GM18508 (cell line): ENCODE results near the gene CYB5B.

Experiments
- ATAC-seq: cut with Tn5 transposase; IDR thresholded peaks from one replicate; pipeline ENCODE4 v1.9.1; 2021; ENCODE audit warnings: moderate number of reproducible peaks; ENCODE audit not compliant: insufficient read depth, unreplicated experiment

The CYB5B gene

GRCh38 chr16:69482410-69482991 lies 58.1 kb downstream of the CYB5B start:
- ATAC-seq, result no peak

GRCh38 chr16:69483611-69484010 lies 59.2 kb downstream of the CYB5B start:
- ATAC-seq, result no peak

- no peak for ATAC-seq
Observed at GRCh38 chr16:69485361-69485760, 60.9 kb downstream of the CYB5B start.

- no peak for ATAC-seq
Observed at GRCh38 chr16:69485816-69486215, 61.4 kb downstream of the CYB5B start.

- no peak for ATAC-seq
Observed at GRCh38 chr16:69486272-69486671, 61.9 kb downstream of the CYB5B start.

GRCh38 chr16:69486724-69487123 lies 62.3 kb downstream of the CYB5B start:
- ATAC-seq, result no peak

- no peak for ATAC-seq
Observed at GRCh38 chr16:69490707-69491324, 66.4 kb downstream of the CYB5B start.

GRCh38 chr16:69494991-69495392 lies 70.6 kb downstream of the CYB5B start:
- ATAC-seq, result no peak

GRCh38 chr16:69495821-69496220 lies 71.4 kb downstream of the CYB5B start:
- no peak for ATAC-seq

- no peak for ATAC-seq
Observed at GRCh38 chr16:69496376-69496775, 72.0 kb downstream of the CYB5B start.

GRCh38 chr16:69496896-69497295 lies 72.5 kb downstream of the CYB5B start:
- no peak for ATAC-seq

GRCh38 chr16:69497876-69498596 lies 73.6 kb downstream of the CYB5B start:
- no peak for ATAC-seq

GRCh38 chr16:69498926-69499325 lies 74.5 kb downstream of the CYB5B start:
- no peak for ATAC-seq

GRCh38 chr16:69499541-69500230 lies 75.3 kb downstream of the CYB5B start:
- no peak for ATAC-seq

GRCh38 chr16:69500496-69500895 lies 76.1 kb downstream of the CYB5B start:
- ATAC-seq, result no peak

GRCh38 chr16:69501956-69502745 lies 77.7 kb downstream of the CYB5B start:
- ATAC-seq, result no peak

- ATAC-seq, result no peak
Observed at GRCh38 chr16:69503244-69503643, 78.8 kb downstream of the CYB5B start.

- no peak for ATAC-seq
Observed at GRCh38 chr16:69508033-69508755, 83.8 kb downstream of the CYB5B start.

GRCh38 chr16:69509125-69509524 lies 84.7 kb downstream of the CYB5B start:
- ATAC-seq, result no peak

GRCh38 chr16:69511651-69512050 lies 87.2 kb downstream of the CYB5B start:
- no peak for ATAC-seq
